ENCODE results near the gene HTR1D.

HTR1D gene

DNA sequence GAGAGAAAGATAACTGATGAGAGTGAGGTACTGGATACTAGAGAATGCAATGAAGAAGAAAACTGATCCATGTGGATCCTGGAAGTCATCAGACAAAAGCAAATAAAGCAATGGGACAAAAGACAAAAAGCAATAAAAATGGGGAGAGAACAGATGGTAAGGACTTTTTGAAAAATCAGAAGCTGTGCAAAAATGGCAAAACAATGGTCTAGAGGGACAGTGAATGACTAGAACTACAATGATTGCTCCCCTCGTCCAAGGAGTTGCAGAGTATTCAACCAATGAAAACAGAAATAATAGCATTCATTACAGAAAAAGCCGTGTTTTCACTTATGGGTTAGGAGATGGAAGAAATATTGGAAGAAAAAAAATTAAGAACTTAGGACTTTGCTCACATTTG is 67.2 kb downstream of the HTR1D start:
- DNase-seq (ENCODE audit: low spot score) = no peak

DNA sequence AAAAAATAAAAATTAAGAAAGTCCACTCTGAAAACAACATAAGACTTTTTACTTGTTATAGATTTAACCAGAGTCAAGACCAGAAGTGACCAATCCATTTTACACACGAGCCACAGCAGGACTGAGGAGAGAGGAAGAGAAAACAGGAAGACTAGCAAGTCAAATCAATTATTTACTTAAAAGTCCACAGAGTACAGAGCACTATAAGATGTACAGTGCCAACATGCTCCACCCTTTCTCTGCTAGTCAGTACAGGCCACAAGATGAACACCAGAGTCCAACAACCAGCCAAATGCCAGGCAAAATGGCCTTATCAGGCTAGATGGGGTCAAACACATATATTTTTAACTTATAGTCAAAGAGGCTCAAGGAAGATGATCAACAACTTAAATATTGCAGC is 68.2 kb downstream of the HTR1D start:
- no peak for DNase-seq (ENCODE audit: low spot score)

DNA sequence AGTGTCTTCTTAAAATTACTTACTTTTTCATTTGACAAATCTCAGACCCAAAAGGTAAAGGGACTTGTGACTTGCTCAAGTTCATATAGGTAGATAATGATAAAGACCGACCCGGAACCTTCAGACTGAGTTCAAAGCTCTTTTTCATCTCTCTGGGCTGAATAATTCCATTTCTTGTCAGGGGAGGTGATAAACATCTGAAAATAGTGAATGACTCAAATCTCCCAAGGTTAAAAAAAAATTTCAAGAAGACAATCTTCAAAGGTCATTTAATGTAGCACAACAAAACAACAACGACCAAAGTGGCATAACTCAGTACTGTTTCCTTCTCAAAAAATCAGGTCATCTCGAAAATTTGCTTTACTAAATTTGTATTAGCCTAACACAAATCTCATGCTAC is 69.2 kb downstream of the HTR1D start:
- peak; percentile 28 for DNase-seq (ENCODE audit: low spot score)
